GM23248 (cell line): ENCODE measurements around the gene NCAM2. TPM values are rescaled to one million over a fixed set of nuclear protein-coding genes. Genes with fewer than 3 reads are reported as not detected.

Source experiments
- DNase-seq: peaks from one replicate; pipeline ENCODE4 v3.0.0-alpha.2; 2015
- H2AFZ ChIP-seq: fragments of 200-600 bp; sonication (generic); 2 replicates; pipeline ENCODE4 v1.6.1; 2016; ENCODE audit warnings: antibody characterized with exemption
- H3F3A ChIP-seq: fragments of 200-600 bp; sonication (generic); 2 replicates; pipeline ENCODE4 v1.6.1; 2016; ENCODE audit warnings: mild to moderate bottlenecking, antibody characterized with exemption, mixed run types; ENCODE audit not compliant: insufficient read depth
- H3K27ac ChIP-seq: fragments of 200-600 bp; sonication (generic); 2 replicates; pipeline ENCODE4 v1.5.1; 2016; ENCODE audit warnings: mild to moderate bottlenecking
- H3K27me3 ChIP-seq: fragments of 200-600 bp; sonication (generic); replicated peaks from 2 replicates; pipeline ENCODE4 v1.6.1; 2016; ENCODE audit warnings: mild to moderate bottlenecking; ENCODE audit not compliant: insufficient read depth
- H3K36me3 ChIP-seq: fragments of 200-600 bp; sonication (generic); 2 replicates; pipeline ENCODE4 v1.6.1; 2016; ENCODE audit warnings: low read depth, mild to moderate bottlenecking
- H3K4me1 ChIP-seq: fragments of 200-600 bp; sonication (generic); 2 replicates; pipeline ENCODE4 v1.6.1; 2016; ENCODE audit warnings: mild to moderate bottlenecking; ENCODE audit not compliant: insufficient read depth
- H3K4me2 ChIP-seq: fragments of 200-600 bp; sonication (generic); one replicate; pipeline ENCODE4 v1.6.1; 2016; ENCODE audit warnings: mild to moderate bottlenecking; ENCODE audit not compliant: unreplicated experiment
- H3K4me3 ChIP-seq: fragments of 200-600 bp; sonication (generic); 2 replicates; pipeline ENCODE4 v1.5.1; 2016; ENCODE audit warnings: mild to moderate bottlenecking
- H3K79me2 ChIP-seq: fragments of 200-600 bp; sonication (generic); 2 replicates; pipeline ENCODE4 v1.6.1; 2016; ENCODE audit warnings: mild to moderate bottlenecking; ENCODE audit not compliant: insufficient read depth
- H3K9ac ChIP-seq: fragments of 200-600 bp; sonication (generic); 2 replicates; pipeline ENCODE4 v1.6.1; 2016; ENCODE audit warnings: mild to moderate bottlenecking
- H3K9me2 ChIP-seq: fragments of 200-600 bp; sonication (generic); 2 replicates; pipeline ENCODE4 v1.6.1; 2016; ENCODE audit warnings: mixed run types, mild to moderate bottlenecking, moderate library complexity; ENCODE audit not compliant: insufficient read depth
- H3K9me3 ChIP-seq: fragments of 200-600 bp; sonication (generic); one replicate; pipeline ENCODE4 v1.6.1; 2017; ENCODE audit warnings: low read depth
- H4K20me1 ChIP-seq: fragments of 200-600 bp; sonication (generic); 2 replicates; pipeline ENCODE4 v1.6.0; 2016; ENCODE audit not compliant: insufficient read depth
- EZH2 ChIP-seq: fragments of 200-600 bp; sonication (generic); IDR thresholded peaks from 2 replicates; pipeline ENCODE4 v1.6.1; 2018; ENCODE audit warnings: antibody characterized with exemption, mild to moderate bottlenecking; ENCODE audit not compliant: insufficient read depth, poor library complexity, severe bottlenecking
- EZH2phosphoT487 ChIP-seq: fragments of 200-600 bp; sonication (generic); IDR thresholded peaks from 2 replicates; pipeline ENCODE4 v1.6.1; 2018; ENCODE audit warnings: antibody characterized with exemption, moderate library complexity, mild to moderate bottlenecking, low read depth; ENCODE audit not compliant: insufficient read depth
- WGBS, 2 experiments: methylation state at CpG; one replicate each; pipeline ENCODE4 v1.1.6; 2015 to 2017; ENCODE audit warnings: low lambda C conversion rate in 2 of 2, low coverage in 1 of 2; ENCODE audit errors: missing lambda C conversion rate in 2 of 2; 5-methylcytosine and 5-hydroxymethylcytosine counted together
- in situ Hi-C: fragments of 300-500 bp; cut with MboI; formaldehyde crosslinking; loops from 2 replicates; pipeline ENCODE4 v1.15.0; 2020
- polyA plus RNA-seq: library from polyadenylated mRNA; unstranded; fragments of >200 nt; fragmentation: Nextera tagmentation; extraction: Ambion mirVana; gene quantifications from 2 replicates; pipeline ENCODE4 v1.2.1, GENCODE V29; 2016
- total RNA-seq: library from RNA; depleted of rRNA; stranded (reverse); fragments of >200 nt; shearing (Covaris generic); gene quantifications from 2 replicates; pipeline ENCODE4 v1.2.3, GENCODE V29; 2014; rRNA removed

Gene NCAM2
- total RNA-seq: 1.0 and 1.3 TPM in 2 replicates
- polyA plus RNA-seq: 1.7 and 2.4 TPM in 2 replicates

- Histone ChIP-seq H3K9ac (0 out of 2 replicates have a peak within 1 kb of the TSS, but pooled peaks have one; percentile 10), H3K4me1 (no peaks in the 10 kb centered on the region), H3K9me3 (no peaks in the 10 kb centered on the region), H3K79me2 (no peaks in the 10 kb centered on the region), H3F3A (no peaks in the 10 kb centered on the region), H3K9me2 (no peaks in the 10 kb centered on the region), H4K20me1 (no peaks in the 10 kb centered on the region), H3K4me3 (peak within 1 kb of the TSS; percentile 79), H3K36me3 (no peaks in the 10 kb centered on the region), H3K4me2 (peak within 1 kb of the TSS; percentile 75), H3K27ac (no peak within 1 kb of the TSS), H3K27me3 (no peaks in the 10 kb centered on the region; the same call in 1 of the 2 replicates), H2AFZ (peak within 1 kb of the TSS; percentile 85)
- DNase-seq: peak; percentile 82
- WGBS, 2 experiments: 2 to 3% methylated on average over 63 to 72 of the region's 86 CpGs
- TF ChIP-seq EZH2phosphoT487: no peak
- in situ Hi-C loops: no loop called here
Measured at GRCh38 chr21:20997636-20998455, at the start of gene NCAM2. NCAM2 (plus strand) TSS chr21:20998409.

GRCh38 chr21:20949884-20950283 lies 48.3 kb upstream of the NCAM2 start:
- H3K27ac ChIP-seq: no peak overlapping the region
- no peaks in the 10 kb centered on the region for H3K36me3 ChIP-seq
- H3K9ac ChIP-seq: no peak overlapping the region
- no peaks in the 10 kb centered on the region for H3K4me1 ChIP-seq
- H3K27me3 ChIP-seq: no peaks in the 10 kb centered on the region
- WGBS, 2 experiments: 22 to 27% methylated on average over 4 of the region's 4 CpGs
- H3K9me2 ChIP-seq: no peaks in the 10 kb centered on the region
- H3K79me2 ChIP-seq: no peaks in the 10 kb centered on the region
- H4K20me1 ChIP-seq: no peaks in the 10 kb centered on the region
- no peak overlapping the region for H3K4me3 ChIP-seq
- in situ Hi-C loops: no loop called here
- H3K9me3 ChIP-seq: no peaks in the 10 kb centered on the region
- no peaks in the 10 kb centered on the region for H3F3A ChIP-seq
- no peak for DNase-seq
- no peak for TF ChIP-seq EZH2phosphoT487
- TF ChIP-seq EZH2: no peak
- H3K4me2 ChIP-seq: no peak overlapping the region
- H2AFZ ChIP-seq: no peak overlapping the region

GRCh38 chr21:20965816-20966215 lies 32.4 kb upstream of the NCAM2 start:
- WGBS, 2 experiments: 13 to 23% methylated on average over 1 of the region's 1 CpG
- Histone ChIP-seq H3K27me3 (no peaks in the 10 kb centered on the region), H3K79me2 (no peaks in the 10 kb centered on the region), H3K9me2 (no peaks in the 10 kb centered on the region), H3K36me3 (no peaks in the 10 kb centered on the region), H3K27ac (no peak overlapping the region), H2AFZ (no peak overlapping the region), H4K20me1 (no peaks in the 10 kb centered on the region), H3K4me3 (no peak overlapping the region), H3F3A (no peaks in the 10 kb centered on the region), H3K4me1 (no peaks in the 10 kb centered on the region), H3K9ac (no peak overlapping the region), H3K4me2 (no peak overlapping the region), H3K9me3 (no peaks in the 10 kb centered on the region)
- no peak for TF ChIP-seq EZH2
- no peak for TF ChIP-seq EZH2phosphoT487
- in situ Hi-C loops: no loop called here
- no peak for DNase-seq

- Histone ChIP-seq H3K9me3 (no peaks in the 10 kb centered on the region), H3K36me3 (no peaks in the 10 kb centered on the region), H3K4me1 (no peaks in the 10 kb centered on the region), H4K20me1 (no peaks in the 10 kb centered on the region), H3K27me3 (no peaks in the 10 kb centered on the region), H3F3A (no peaks in the 10 kb centered on the region), H3K4me3 (no peak overlapping the region), H3K9ac (no peak overlapping the region), H3K9me2 (no peaks in the 10 kb centered on the region), H2AFZ (0 out of 2 replicates have a peak overlapping the region, but pooled peaks have one; percentile 9), H3K27ac (no peak overlapping the region), H3K79me2 (no peaks in the 10 kb centered on the region), H3K4me2 (no peak overlapping the region)
- TF ChIP-seq EZH2 (no peak), EZH2phosphoT487 (no peak)
- WGBS, 2 experiments: 0 to 2% methylated on average over 4 of the region's 4 CpGs
- in situ Hi-C loops: no loop called here
- no peak for DNase-seq
Measured at GRCh38 chr21:20968391-20968790, 29.8 kb upstream of the NCAM2 start.
